ENCODE data around the gene MAP4.
"Not testable (repeated sequence)": the region's sequence is repeated elsewhere in the genome, so short reads cannot be mapped to it uniquely, and the experiment has no call there.

Gene MAP4

GRCh38 chr3:47891613-47892005 is 124.6 kb downstream of the MAP4 start:
- no peak for DNase-seq

- DNase-seq = no peak
Measured at GRCh38 chr3:47890828-47891612, 125.2 kb downstream of the MAP4 start.

- DNase-seq = no peak
Measured at GRCh38 chr3:47890126-47890827, 125.9 kb downstream of the MAP4 start.

GRCh38 chr3:47888986-47889757 is 127.0 kb downstream of the MAP4 start:
- DNase-seq = no peak

- DNase-seq = not testable (repeated sequence)
Measured at GRCh38 chr3:47887991-47888390, 128.2 kb downstream of the MAP4 start.

- DNase-seq = no peak
Measured at GRCh38 chr3:47885168-47885567, 131.0 kb downstream of the MAP4 start.

GRCh38 chr3:47884603-47885002 is 131.6 kb downstream of the MAP4 start:
- DNase-seq = no peak

GRCh38 chr3:47882338-47882737 is 133.9 kb downstream of the MAP4 start:
- no peak for DNase-seq

- DNase-seq = no peak
Measured at GRCh38 chr3:47877719-47878118, 138.5 kb downstream of the MAP4 start.

- DNase-seq = no peak
Measured at GRCh38 chr3:47877290-47877689, 138.9 kb downstream of the MAP4 start.

GRCh38 chr3:47874913-47875312 is 141.3 kb downstream of the MAP4 start:
- no peak for DNase-seq

GRCh38 chr3:47874438-47874837 is 141.8 kb downstream of the MAP4 start:
- DNase-seq = no peak

- no peak for DNase-seq
Measured at GRCh38 chr3:47872916-47873315, 143.3 kb downstream of the MAP4 start.

- DNase-seq = no peak
Measured at GRCh38 chr3:47871389-47871788, 144.8 kb downstream of the MAP4 start.

GRCh38 chr3:47870702-47871260 is 145.4 kb downstream of the MAP4 start:
- DNase-seq = no peak

- no peak for DNase-seq
Measured at GRCh38 chr3:47870156-47870555, 146.1 kb downstream of the MAP4 start.

- DNase-seq = no peak
Measured at GRCh38 chr3:47868306-47868705, 147.9 kb downstream of the MAP4 start.

- no peak for DNase-seq
Measured at GRCh38 chr3:47867451-47868044, 148.7 kb downstream of the MAP4 start.

GRCh38 chr3:47865192-47865591 is 151.0 kb downstream of the MAP4 start:
- DNase-seq = no peak

- no peak for DNase-seq
Measured at GRCh38 chr3:47863391-47864128, 152.7 kb downstream of the MAP4 start.

- DNase-seq = no peak
Measured at GRCh38 chr3:47859956-47860605, 156.1 kb downstream of the MAP4 start.

GRCh38 chr3:47857151-47857550 is 159.1 kb downstream of the MAP4 start:
- no peak for DNase-seq

All from NCI-H510A (cell line).